Hematopoietic multipotent progenitor cell treated with erythropoietin and hydrocortisone succinate and interleukin-3 and kit ligand, for 17 days (in vitro differentiated cells): ENCODE results near the gene FAM185A.
"Not testable (repeated sequence)": the region's sequence is repeated elsewhere in the genome, so short reads cannot be mapped to it uniquely, and the experiment has no call there.

Experiments
- DNase-seq: peaks from one replicate; pipeline ENCODE4 v3.0.0-alpha.2; 2015; ENCODE audit warnings: low spot score

Gene FAM185A

DNA sequence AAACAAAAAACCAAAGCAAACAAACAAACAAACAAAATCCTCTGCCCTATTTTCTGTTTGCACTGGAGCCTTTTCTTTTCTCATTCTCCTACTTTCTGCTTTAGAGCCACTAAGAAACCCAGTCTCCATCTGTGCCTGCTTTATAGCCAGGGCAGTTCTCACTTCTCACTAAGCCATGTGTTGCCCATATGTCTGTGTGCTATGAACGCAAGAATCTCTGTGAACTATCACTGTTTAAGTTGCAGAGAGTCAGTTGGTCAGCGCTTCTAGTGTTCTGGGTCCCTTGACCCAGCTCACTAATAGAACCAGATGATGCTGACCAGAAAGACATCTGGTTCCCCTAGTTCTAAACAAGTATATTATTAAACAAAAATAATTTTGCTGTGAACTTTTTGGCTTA is 81.4 kb downstream of the FAM185A start:
- no peak for DNase-seq

DNA sequence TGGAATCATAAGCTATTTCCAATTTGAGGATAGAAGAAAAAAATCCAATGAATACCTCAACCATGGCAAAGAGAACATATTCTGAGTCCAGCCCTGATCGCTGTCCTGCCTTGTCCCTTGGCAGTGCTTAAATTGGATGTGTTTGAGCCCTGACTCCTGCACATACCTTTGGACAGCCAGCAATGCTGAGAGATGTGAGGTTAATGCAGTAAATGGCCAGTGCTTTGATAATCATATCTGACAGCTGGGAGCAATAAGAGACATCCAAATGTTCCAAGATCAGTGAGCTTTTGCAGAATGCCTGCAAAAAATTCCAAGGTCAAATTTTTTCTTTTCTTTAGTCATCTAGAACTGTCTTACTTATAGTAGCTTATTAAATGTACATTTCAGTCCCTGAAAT is 83.9 kb downstream of the FAM185A start:
- DNase-seq, result no peak

DNA sequence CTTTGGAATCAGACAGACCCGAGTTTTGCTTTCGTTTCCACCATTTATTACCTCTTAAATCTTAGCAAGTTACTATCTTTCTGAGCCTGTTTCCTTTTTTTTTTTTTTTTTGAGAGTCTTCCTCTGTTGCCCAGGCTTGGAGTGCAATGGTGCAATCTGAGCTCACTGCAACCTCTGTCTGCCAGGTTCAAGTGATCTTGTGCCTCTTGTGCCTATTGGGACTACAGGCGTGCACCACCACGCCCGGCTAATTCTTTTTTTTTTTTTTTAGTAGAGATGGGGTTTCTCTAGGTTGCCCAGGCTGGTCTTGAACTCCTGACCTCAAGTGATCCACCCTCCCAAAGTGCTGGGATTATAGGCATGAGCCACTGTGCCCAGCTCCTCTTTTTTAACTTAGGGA is 84.5 kb downstream of the FAM185A start:
- DNase-seq, result no peak

DNA sequence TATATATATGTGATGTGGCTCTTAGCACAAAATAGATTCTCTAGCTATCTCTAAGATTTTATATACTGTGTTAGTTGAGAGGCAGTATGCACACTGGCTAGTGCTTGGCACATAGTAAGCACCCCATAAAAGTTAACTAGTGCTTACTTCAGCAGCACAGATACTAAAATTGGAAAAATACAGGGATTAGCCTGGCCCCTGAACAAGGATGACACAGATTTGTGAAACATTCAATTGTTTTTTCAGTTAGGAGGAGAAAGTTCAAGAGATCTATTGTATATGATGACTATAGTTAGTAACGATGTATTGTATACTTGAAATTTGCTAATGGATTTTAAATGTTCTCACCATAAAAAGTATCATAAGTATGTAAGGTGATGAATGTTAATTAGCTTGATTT is 85.7 kb downstream of the FAM185A start:
- DNase-seq, result no peak

DNA sequence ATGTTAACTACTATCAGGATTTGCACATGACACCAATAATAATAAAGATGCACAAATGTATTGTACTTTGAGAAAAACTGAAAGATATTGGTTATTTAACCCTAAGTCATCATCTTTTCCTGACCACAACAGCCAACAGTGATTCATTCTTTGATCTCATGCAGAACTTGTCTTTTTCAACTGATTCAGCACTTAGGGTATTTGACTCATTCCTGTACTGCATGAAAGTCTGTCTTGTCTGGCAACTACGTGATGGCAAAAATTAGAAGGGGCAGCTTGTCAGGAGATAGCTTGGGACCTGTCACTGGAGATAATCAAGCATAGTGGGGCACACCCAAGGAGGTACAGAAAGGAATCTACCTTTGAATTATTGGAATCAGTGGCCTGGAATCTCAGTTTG is 86.2 kb downstream of the FAM185A start:
- DNase-seq, result no peak

DNA sequence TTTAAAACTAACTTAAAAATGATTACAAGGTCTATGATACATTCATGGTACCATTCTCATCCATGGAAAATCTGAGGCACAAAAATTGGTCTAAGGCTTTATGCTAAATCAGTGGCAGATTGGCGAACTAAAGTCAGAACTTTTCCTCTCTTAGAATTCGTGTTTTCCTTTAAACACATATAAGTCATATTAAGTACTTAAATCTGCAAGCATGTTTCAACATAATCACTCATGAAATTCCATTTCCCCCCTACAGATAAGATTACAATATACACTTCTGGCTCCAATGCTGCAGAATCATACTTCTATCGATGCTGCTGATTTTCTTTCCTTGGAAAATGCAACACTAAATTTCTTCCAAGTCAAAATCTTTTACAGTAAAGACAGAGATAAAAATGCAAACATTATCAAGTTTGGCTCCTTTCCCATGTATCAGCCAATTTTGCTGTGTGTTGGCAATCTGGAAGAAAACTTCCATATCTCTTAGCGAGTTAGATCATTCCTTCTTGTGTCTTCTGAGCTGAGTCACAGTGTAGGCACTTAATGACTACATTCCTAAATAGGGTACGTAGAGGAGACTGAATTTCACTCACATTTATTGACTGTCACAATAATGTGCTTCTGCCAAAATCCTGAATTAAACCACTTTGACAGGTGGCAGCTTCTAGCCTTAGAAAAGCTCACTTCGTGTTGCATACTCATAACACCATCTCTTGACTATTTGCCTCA is 87.6 kb downstream of the FAM185A start:
- DNase-seq, result no peak

DNA sequence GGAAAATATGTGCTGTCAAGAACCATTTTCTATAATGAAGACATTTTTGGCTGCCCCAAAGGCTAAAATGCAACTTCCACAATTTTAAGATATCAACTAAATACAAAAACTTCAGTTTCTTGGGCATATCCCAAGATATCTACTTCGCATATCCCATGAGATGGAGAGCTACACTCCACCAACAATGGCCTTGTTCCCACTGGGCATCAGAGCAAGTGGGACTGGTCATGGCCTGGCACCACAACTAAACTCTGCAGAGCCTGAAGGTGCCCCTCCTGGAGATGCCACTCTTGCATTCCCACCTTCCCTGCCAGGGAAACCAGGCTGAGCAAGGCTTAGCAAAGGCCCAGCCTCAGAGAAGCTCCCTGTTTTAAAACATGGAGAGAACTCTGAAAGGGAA is 88.2 kb downstream of the FAM185A start:
- DNase-seq, result no peak

DNA sequence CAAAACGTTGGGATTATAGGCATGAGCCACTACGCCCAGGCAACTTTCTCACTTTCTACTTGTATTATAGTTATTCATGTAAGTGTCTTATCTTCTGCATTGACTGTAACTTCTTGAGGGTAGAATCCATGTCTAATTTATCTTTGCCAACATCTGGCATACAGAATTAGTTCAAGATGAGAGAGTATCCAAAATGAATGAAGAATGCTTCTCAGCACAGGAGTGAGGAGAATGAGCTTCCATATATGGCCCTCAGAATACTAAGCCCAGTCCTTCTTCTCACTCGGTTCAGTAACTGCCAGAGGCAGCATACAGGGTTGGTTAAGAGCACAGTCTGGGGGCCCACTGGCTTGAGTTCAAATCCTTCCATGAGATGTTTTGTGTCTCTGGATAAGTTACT is 89.0 kb downstream of the FAM185A start:
- DNase-seq, result no peak

DNA sequence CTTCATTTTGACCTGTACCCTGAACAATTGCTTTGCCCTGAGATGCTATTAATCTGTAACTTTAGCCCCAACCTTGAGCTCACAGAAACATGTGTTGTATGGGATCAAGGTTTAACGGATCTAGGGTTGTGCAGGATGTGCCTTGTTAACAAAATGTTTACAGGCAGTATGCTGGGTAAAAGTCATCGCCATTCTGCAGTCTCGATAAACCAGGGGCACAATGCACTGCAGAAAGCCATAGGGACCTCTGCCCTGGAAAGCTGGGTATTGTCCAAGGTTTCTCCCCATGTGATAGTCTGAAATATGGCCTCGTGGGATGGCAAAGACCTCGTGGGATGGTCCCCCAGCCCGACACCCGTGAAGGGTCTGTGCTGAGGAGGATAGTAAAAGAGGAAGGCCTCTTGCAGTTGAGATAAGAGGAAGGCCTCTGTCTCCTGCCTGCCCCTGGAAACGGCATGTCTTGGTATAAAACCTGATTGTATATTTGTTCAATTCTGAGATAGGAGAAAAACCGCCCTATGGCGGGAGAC is 89.8 kb downstream of the FAM185A start:
- DNase-seq, result not testable (repeated sequence)

DNA sequence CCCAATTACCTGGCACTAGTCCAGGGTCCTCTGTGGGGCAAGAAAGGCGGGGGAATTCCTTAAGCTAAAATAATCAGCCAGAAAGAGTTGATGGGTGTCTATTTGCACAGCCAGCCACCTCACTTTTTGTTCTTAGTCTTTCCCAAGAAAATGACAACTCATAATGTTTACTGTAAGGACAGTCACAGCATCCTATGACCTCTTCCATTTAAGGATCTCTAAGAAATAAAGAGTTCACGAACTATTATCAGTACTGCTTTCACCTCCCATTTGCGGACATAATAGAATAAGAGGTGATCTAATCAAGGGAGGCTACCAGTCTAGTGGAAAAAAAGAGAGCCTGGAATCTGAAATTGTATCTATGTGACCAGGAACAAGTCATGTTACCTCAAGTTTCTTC is 91.6 kb downstream of the FAM185A start:
- no peak for DNase-seq

DNA sequence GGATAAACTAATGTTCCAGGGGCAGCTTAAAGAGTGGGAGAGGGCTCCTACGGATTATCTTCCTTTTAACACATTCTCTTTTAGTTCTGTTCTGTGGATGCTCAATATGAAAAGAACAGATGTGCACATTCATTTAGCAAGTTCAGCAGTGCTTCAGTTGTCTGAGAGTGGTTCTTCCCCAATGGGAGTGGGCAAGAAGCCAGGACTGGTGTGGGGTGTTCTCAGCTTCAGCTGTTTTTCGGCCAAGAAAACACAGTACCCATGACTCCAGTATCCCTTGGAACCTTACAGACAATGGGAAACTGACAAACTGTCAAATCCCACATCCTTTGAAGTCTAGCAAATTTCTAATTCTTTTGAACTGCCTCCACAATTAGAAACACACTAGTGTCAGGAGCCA is 92.5 kb downstream of the FAM185A start:
- no peak for DNase-seq

DNA sequence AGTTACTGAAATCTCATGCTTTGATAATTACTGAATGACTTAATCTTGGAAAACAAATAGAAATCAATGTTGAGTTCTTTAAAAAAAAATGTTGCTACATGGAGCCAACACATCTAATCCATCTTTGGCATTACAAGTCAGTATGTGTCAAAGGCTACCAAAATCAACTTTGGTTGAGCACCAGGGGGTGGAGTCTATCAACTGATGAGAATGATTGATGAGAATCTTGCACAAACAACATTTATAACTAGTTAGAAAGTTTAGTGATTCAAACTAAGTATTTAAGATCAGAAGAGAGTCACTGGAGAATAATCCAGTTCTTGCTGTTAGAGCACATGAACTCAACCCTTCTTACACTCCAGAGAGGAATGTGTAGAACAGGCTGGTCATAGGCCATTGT is 93.5 kb downstream of the FAM185A start:
- no peak for DNase-seq

DNA sequence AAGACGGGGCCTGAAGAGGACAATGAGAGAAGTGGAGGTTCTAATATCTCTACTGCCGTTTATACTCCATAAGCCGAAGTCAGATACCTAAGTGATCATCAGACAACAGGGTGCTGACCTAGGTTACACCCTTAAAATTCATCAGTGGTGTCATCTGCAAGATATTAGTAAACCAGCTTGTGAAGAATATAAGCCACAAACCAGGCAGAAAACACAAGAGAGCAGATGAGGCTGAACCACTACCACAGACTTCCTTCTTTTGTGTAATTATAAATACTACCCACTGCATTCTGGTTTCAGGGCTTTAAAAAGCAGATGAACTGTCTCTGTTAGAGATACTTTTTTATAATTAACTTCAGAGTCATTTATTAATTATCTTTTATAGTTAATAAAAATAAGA is 95.1 kb downstream of the FAM185A start:
- no peak for DNase-seq

DNA sequence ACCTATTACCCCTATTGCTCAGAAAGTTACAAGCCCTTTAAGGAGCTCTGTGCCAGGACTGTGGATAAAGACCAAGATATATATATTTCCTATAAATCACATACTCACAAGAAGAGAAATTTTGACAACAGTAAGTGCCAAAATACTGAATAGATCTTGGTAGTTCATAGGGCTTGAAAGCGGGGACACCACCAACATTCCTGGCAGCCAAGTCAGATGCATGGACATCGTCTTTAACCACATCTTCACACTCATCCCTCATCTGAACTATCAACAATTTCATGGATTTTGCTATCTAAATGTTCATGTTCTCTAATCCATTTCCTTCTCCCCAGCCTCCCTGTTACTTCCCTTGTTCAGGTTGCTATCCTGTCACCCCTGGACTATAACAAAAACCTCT is 96.5 kb downstream of the FAM185A start:
- no peak for DNase-seq

DNA sequence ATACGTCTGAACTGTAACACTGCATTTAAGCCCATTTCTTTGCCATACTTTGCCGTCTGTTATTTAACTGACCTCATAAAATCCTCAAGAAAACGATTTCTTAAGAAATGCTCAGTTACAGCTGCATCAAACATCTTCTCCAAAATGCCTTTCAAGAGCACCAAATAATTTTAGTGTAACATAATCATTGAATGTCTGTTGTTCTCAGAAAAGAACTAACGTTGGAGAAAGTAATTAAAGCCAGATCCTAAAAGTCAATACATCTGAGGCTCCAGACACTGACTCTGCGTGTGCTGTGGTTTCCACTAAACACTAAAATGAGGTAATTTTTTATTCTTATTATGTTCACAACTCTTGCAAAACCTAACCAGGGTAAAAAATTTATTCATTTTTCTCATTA is 100.3 kb downstream of the FAM185A start:
- no peak for DNase-seq

DNA sequence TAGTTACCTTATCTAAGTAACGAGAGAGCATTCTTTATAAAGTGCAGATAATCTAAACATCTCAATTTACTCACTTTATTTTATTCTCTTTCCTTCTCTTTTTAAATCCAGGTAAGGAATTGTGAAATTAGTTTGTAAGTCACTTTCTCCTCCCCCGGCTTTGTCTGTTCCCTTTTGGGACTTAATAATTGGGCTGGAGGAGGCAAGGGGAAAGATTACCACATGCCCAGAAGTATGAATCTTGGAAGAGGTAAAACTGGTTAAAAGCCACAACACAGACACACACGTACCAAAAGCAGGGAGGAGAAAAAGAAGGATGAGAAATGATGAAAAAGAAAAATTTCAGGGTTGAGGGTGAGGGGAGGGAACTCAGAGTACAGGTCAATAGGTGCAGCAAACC is 100.7 kb downstream of the FAM185A start:
- DNase-seq, result no peak

DNA sequence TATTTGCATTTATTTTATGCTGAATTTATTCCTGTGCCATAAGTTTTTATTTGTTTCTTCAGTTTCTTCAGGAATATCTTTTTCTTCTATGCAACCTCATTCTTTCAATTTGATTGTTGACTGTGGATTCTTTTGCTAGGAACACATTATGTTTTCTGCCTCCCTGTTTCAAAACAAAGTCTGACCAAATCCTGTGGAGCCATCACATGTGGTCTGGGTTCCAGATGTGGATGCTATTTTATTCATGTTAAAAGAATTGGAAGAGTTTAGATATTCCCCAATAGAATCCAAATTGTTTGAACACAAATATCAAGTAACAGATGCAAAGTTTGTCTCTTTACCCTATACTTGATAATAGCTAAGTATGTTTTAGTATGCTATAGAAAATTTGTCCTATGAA is 107.2 kb downstream of the FAM185A start:
- no peak for DNase-seq
